Stomach (tissue), 4 donors: ENCODE results near the gene CSF2RB.

Experiments used
- CTCF ChIP-seq, 7 experiments: fragments of 450-650 bp in 4 of 7; fragments of 200-600 bp in 3 of 7; sonication (generic) in 3 of 7; IDR thresholded peaks; one replicate each; pipeline ENCODE4 v1.5.1; 2016 to 2019; ENCODE audit warnings: antibody characterized with exemption in 7 of 7, control low read depth in 2 of 7, mild to moderate bottlenecking in 1 of 7
- EP300 ChIP-seq: sonication (generic); formaldehyde crosslinking; IDR thresholded peaks from one replicate; pipeline ENCODE4 v1.6.1; 2017; ENCODE audit warnings: antibody characterized with exemption
- POLR2A ChIP-seq, 4 donors: fragments of 450-650 bp; IDR thresholded peaks; one replicate each; pipeline ENCODE4 v1.6.1; 2016; ENCODE audit warnings: antibody characterized with exemption in 4 of 4, control low read depth in 2 of 4, mild to moderate bottlenecking in 1 of 4, moderate library complexity in 1 of 4
- POLR2AphosphoS5 ChIP-seq, 3 donors: sonication (generic); formaldehyde crosslinking; IDR thresholded peaks; one replicate each; pipeline ENCODE4 v1.6.1; 2016; ENCODE audit warnings: antibody characterized with exemption in 3 of 3

- no peak for TF ChIP-seq CTCF (IDR thresholded peaks at IDR 0.05)
- TF ChIP-seq POLR2A (IDR thresholded peaks at IDR 0.05): no peak
- no peak for TF ChIP-seq POLR2AphosphoS5 (IDR thresholded peaks at IDR 0.05)
- no peak for TF ChIP-seq EP300
These were observed 8.7 kb downstream of the CSF2RB start for GRCh38 chr22:36922105-36922608.
